Neural cell (in vitro differentiated cells): ENCODE data around the gene RARRES2. TPM values are rescaled to one million over a fixed set of nuclear protein-coding genes. Genes with fewer than 3 reads are reported as not detected.

Experiments used
- H2AFZ ChIP-seq: fragments of 200-600, 300-800 bp; sonication (generic), shearing (Covaris generic); 2 replicates; pipeline ENCODE4 v1.6.0; 2014; ENCODE audit warnings: low read depth, mild to moderate bottlenecking, antibody characterized with exemption, low read length, moderate library complexity
- H3F3A ChIP-seq: fragments of 200-600 bp; shearing (Covaris generic); 2 replicates; pipeline ENCODE4 v1.6.1; 2016; ENCODE audit warnings: mild to moderate bottlenecking, moderate library complexity, mixed read lengths, antibody characterized with exemption, low read length; ENCODE audit not compliant: insufficient read depth, poor library complexity, severe bottlenecking
- H3K27ac ChIP-seq: fragments of 200-600, 300-800 bp; sonication (generic), shearing (Covaris generic); 2 replicates; pipeline ENCODE4 v1.5.1; 2014; ENCODE audit warnings: mild to moderate bottlenecking, low read length, moderate library complexity
- H3K27me3 ChIP-seq: fragments of 300-800, 200-600 bp; sonication (generic), shearing (Covaris generic); 2 replicates; pipeline ENCODE4 v1.6.0; 2014; ENCODE audit warnings: mild to moderate bottlenecking, low read depth, low read length, moderate library complexity; ENCODE audit not compliant: insufficient read depth
- H3K36me3 ChIP-seq: fragments of 300-800, 200-600 bp; sonication (generic), shearing (Covaris generic); 2 replicates; pipeline ENCODE4 v1.5.1; 2014; ENCODE audit warnings: mild to moderate bottlenecking, antibody characterized with exemption, low read length, moderate library complexity; ENCODE audit not compliant: insufficient read depth
- H3K4me2 ChIP-seq: fragments of 300-800, 200-600 bp; sonication (generic), shearing (Covaris generic); 2 replicates; pipeline ENCODE4 v1.6.0; 2014; ENCODE audit warnings: mild to moderate bottlenecking, low read length
- H3K4me3 ChIP-seq: fragments of 300-800, 200-600 bp; sonication (generic), shearing (Covaris generic); 2 replicates; pipeline ENCODE4 v1.5.1; 2014; ENCODE audit warnings: mild to moderate bottlenecking, low read length, moderate library complexity
- H3K79me2 ChIP-seq: fragments of 200-600 bp; shearing (Covaris generic); replicated peaks from 2 replicates; pipeline ENCODE4 v1.6.0; 2014; ENCODE audit warnings: mild to moderate bottlenecking, low read length, moderate library complexity; ENCODE audit not compliant: insufficient read depth
- H3K9ac ChIP-seq: fragments of 300-800, 200-600 bp; sonication (generic), shearing (Covaris generic); 2 replicates; pipeline ENCODE4 v1.6.1; 2016; ENCODE audit warnings: mild to moderate bottlenecking, low read length, mixed read lengths
- H3K9me2 ChIP-seq: fragments of 200-600 bp; shearing (Covaris generic); 2 replicates; pipeline ENCODE4 v1.6.1; 2016; ENCODE audit warnings: mild to moderate bottlenecking, low read length, mixed read lengths; ENCODE audit not compliant: insufficient read depth
- H3K9me3 ChIP-seq: fragments of 200-600, 300-800 bp; sonication (generic), shearing (Covaris generic); 2 replicates; pipeline ENCODE4 v1.6.1; 2016; ENCODE audit warnings: mild to moderate bottlenecking, mixed run types, low read length, moderate library complexity, mixed read lengths
- H4K20me1 ChIP-seq: fragments of 200-600 bp; shearing (Covaris generic); 2 replicates; pipeline ENCODE4 v1.6.1; 2016; ENCODE audit warnings: mild to moderate bottlenecking, mixed run types; ENCODE audit not compliant: insufficient read depth
- CTCF ChIP-seq: fragments of 450-650 bp; IDR thresholded peaks from 2 replicates; pipeline ENCODE4 v1.5.1; 2014; ENCODE audit warnings: antibody characterized with exemption, mild to moderate bottlenecking, moderate library complexity; ENCODE audit not compliant: poor library complexity, severe bottlenecking
- EP300 ChIP-seq: fragments of 450-650 bp; conservative IDR thresholded peaks from 2 replicates; pipeline ENCODE4 v1.6.1; 2014; ENCODE audit warnings: antibody characterized with exemption, mild to moderate bottlenecking, moderate library complexity; ENCODE audit not compliant: poor library complexity, severe bottlenecking
- EZH2 ChIP-seq: fragments of 200-600, 300-800 bp; shearing (Covaris generic), sonication (generic); IDR thresholded peaks from 2 replicates; pipeline ENCODE4 v1.6.1; 2014; ENCODE audit warnings: antibody characterized with exemption, low read length, borderline replicate concordance, mild to moderate bottlenecking; ENCODE audit not compliant: insufficient read depth, poor library complexity, severe bottlenecking
- MXI1 ChIP-seq: fragments of 450-650 bp; conservative IDR thresholded peaks from 2 replicates; pipeline ENCODE4 v1.6.1; 2014; ENCODE audit warnings: antibody characterized with exemption, mild to moderate bottlenecking; ENCODE audit not compliant: poor library complexity, severe bottlenecking
- POLR2AphosphoS5 ChIP-seq: IDR thresholded peaks from 2 replicates; pipeline ENCODE4 v1.6.1; 2012
- RAD21 ChIP-seq: fragments of 450-650 bp; conservative IDR thresholded peaks from 2 replicates; pipeline ENCODE4 v1.6.1; 2014; ENCODE audit warnings: antibody characterized with exemption, mild to moderate bottlenecking, moderate library complexity
- SMC3 ChIP-seq: fragments of 450-650 bp; conservative IDR thresholded peaks from 2 replicates; pipeline ENCODE4 v1.6.1; 2014; ENCODE audit warnings: antibody characterized with exemption, mild to moderate bottlenecking, moderate library complexity; ENCODE audit not compliant: poor library complexity
- TAF1 ChIP-seq: IDR thresholded peaks from 2 replicates; pipeline ENCODE4 v1.6.1; 2012; ENCODE audit warnings: low read depth
- polyA minus RNA-seq: library from RNA; depleted of rRNA, polyadenylated mRNA; stranded (reverse); fragments of >200 nt; gene quantifications from 2 replicates; pipeline ENCODE4 v1.2.3, GENCODE V29; 2014
- polyA plus RNA-seq: library from polyadenylated mRNA; depleted of rRNA; stranded (reverse); fragments of >200 nt; gene quantifications from 2 replicates; pipeline ENCODE4 v1.2.3, GENCODE V29; 2014
- TF ChIP-seq, protein P1 (sequence below): IDR thresholded peaks from 2 replicates; pipeline ENCODE4 v1.6.1; 2012; ENCODE audit warnings: borderline replicate concordance

Gene RARRES2
- polyA plus RNA-seq (0.71 TPM in 1 of 2 replicates, not detected in the other), polyA minus RNA-seq (not detected in 2 replicates)

GRCh38 chr7:150341263-150342120 is at the start of gene RARRES2:
TSS of gene RARRES2 (minus strand) at chr7:150341629. CDS start at chr7:150340609, 1,020 bp downstream.
- TF ChIP-seq RAD21, result no peak
- TF ChIP-seq POLR2AphosphoS5, result no peak
- TF ChIP-seq EZH2, result no peak
- no peak for TF ChIP-seq MXI1
- no peak for TF ChIP-seq EP300
- TF ChIP-seq, protein P1, sequence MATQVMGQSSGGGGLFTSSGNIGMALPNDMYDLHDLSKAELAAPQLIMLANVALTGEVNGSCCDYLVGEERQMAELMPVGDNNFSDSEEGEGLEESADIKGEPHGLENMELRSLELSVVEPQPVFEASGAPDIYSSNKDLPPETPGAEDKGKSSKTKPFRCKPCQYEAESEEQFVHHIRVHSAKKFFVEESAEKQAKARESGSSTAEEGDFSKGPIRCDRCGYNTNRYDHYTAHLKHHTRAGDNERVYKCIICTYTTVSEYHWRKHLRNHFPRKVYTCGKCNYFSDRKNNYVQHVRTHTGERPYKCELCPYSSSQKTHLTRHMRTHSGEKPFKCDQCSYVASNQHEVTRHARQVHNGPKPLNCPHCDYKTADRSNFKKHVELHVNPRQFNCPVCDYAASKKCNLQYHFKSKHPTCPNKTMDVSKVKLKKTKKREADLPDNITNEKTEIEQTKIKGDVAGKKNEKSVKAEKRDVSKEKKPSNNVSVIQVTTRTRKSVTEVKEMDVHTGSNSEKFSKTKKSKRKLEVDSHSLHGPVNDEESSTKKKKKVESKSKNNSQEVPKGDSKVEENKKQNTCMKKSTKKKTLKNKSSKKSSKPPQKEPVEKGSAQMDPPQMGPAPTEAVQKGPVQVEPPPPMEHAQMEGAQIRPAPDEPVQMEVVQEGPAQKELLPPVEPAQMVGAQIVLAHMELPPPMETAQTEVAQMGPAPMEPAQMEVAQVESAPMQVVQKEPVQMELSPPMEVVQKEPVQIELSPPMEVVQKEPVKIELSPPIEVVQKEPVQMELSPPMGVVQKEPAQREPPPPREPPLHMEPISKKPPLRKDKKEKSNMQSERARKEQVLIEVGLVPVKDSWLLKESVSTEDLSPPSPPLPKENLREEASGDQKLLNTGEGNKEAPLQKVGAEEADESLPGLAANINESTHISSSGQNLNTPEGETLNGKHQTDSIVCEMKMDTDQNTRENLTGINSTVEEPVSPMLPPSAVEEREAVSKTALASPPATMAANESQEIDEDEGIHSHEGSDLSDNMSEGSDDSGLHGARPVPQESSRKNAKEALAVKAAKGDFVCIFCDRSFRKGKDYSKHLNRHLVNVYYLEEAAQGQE, result no peak
- no peak for TF ChIP-seq CTCF
- no peak for TF ChIP-seq TAF1
- no peaks in the 10 kb centered on the region for H4K20me1 ChIP-seq
- peaks cover 39% of the 10 kb centered on the region for H3K27me3 ChIP-seq
- no peaks in the 10 kb centered on the region for H3K79me2 ChIP-seq
- H3K4me2 ChIP-seq, result no peak within 1 kb of the TSS
- H3K9ac ChIP-seq, result no peak within 1 kb of the TSS
- H3K9me2 ChIP-seq, result no peaks in the 10 kb centered on the region
- no peak within 1 kb of the TSS for H3K27ac ChIP-seq
- no peaks in the 10 kb centered on the region for H3K9me3 ChIP-seq
- H2AFZ ChIP-seq, result no peak within 1 kb of the TSS
- no peaks in the 10 kb centered on the region for H3F3A ChIP-seq
- no peak within 1 kb of the TSS for H3K4me3 ChIP-seq
- no peaks in the 10 kb centered on the region for H3K36me3 ChIP-seq

- Histone ChIP-seq H3K4me2 (no peak overlapping the region), H4K20me1 (no peaks in the 10 kb centered on the region), H3K36me3 (peaks cover 9% of the 10 kb centered on the region), H3K9me3 (no peaks in the 10 kb centered on the region), H3K4me3 (no peak overlapping the region), H3K27ac (no peak overlapping the region), H3K79me2 (peaks cover 14% of the 10 kb centered on the region), H3F3A (no peaks in the 10 kb centered on the region), H3K9me2 (no peaks in the 10 kb centered on the region), H3K9ac (no peak overlapping the region), H2AFZ (no peak overlapping the region), H3K27me3 (no peaks in the 10 kb centered on the region)
- no peak for TF ChIP-seq TAF1
- TF ChIP-seq EZH2, result no peak
- TF ChIP-seq EP300, result no peak
- no peak for TF ChIP-seq RAD21
- no peak for TF ChIP-seq SMC3
- no peak for TF ChIP-seq CTCF
- no peak for TF ChIP-seq MXI1
- no peak for TF ChIP-seq POLR2AphosphoS5
- TF ChIP-seq, protein P1, result no peak
Observed at GRCh38 chr7:150390205-150390604, 48.8 kb upstream of the RARRES2 start.
